ENCODE measurements around the gene OR5C1. TPM values are rescaled to one million over a fixed set of nuclear protein-coding genes. Genes with fewer than 3 reads are reported as not detected.

OR5C1 gene
- total RNA-seq, 1 experiment from 2014 or later = not detected

GRCh38 chr9:122807271-122807900 lies 18.7 kb downstream of the OR5C1 start:
- H2AFZ ChIP-seq (ENCODE audit: low read length) = no peak overlapping the region
- H3K14ac ChIP-seq (ENCODE audit: insufficient read depth, low read length) = no peak overlapping the region
- H3K27me3 ChIP-seq (ENCODE audit: insufficient read depth, low read length) = no peaks in the 10 kb centered on the region
- no CpG with 5 or more reads among the region's 1 CpG for WGBS (ENCODE audit: extremely low coverage, insufficient read length, low lambda C conversion rate)
- H4K5ac ChIP-seq (ENCODE audit: insufficient read length, low read depth, low read length) = no peak overlapping the region
- no peak overlapping the region for H2BK12ac ChIP-seq (ENCODE audit: insufficient read length, low read depth, low read length)
- H3K4me1 ChIP-seq (ENCODE audit: insufficient read depth, low read length) = no peaks in the 10 kb centered on the region; the same call in 1 of the 2 replicates
- H2BK15ac ChIP-seq (ENCODE audit: low read depth, low read length) = no peak overlapping the region
- no peak overlapping the region for H2BK5ac ChIP-seq (ENCODE audit: insufficient read length, low read length)
- no peak overlapping the region for H3K4me2 ChIP-seq (ENCODE audit: insufficient read depth, insufficient read length, low read length)
- H3K27ac Mint-ChIP-seq = no peak overlapping the region
- no peak overlapping the region for H3K27ac ChIP-seq (ENCODE audit: insufficient read length, low read depth, low read length)
- H4K91ac ChIP-seq (ENCODE audit: insufficient read length, low read depth, low read length) = no peak overlapping the region
- H3K9ac ChIP-seq (ENCODE audit: extremely low read depth, insufficient read length, low read length) = no peak overlapping the region
- no peak overlapping the region for H4K8ac ChIP-seq (replicated peaks; ENCODE audit: insufficient read length, low read depth, low read length)
- TF ChIP-seq, protein P1, sequence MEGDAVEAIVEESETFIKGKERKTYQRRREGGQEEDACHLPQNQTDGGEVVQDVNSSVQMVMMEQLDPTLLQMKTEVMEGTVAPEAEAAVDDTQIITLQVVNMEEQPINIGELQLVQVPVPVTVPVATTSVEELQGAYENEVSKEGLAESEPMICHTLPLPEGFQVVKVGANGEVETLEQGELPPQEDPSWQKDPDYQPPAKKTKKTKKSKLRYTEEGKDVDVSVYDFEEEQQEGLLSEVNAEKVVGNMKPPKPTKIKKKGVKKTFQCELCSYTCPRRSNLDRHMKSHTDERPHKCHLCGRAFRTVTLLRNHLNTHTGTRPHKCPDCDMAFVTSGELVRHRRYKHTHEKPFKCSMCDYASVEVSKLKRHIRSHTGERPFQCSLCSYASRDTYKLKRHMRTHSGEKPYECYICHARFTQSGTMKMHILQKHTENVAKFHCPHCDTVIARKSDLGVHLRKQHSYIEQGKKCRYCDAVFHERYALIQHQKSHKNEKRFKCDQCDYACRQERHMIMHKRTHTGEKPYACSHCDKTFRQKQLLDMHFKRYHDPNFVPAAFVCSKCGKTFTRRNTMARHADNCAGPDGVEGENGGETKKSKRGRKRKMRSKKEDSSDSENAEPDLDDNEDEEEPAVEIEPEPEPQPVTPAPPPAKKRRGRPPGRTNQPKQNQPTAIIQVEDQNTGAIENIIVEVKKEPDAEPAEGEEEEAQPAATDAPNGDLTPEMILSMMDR (conservative IDR thresholded peaks at IDR 0.05) = no peak
- no peak overlapping the region for H3K4ac ChIP-seq (ENCODE audit: low read depth, low read length)
- peaks cover 3 to 14% (median 12%) of the 10 kb centered on the region in 3 experiments; a peak in 6 of 7 replicates for H3K36me3 Mint-ChIP-seq (ENCODE audit: insufficient read depth in 1 of 3, low read depth in 3 of 3)
- H3K56ac ChIP-seq (ENCODE audit: insufficient read length, low read depth, low read length) = no peak overlapping the region
- no peaks in the 10 kb centered on the region for H3K79me1 ChIP-seq (ENCODE audit: insufficient read depth, low read depth, low read length, poor library complexity, severe bottlenecking)
- H3K27me3 Mint-ChIP-seq (ENCODE audit: low read depth) = no peaks in the 10 kb centered on the region; the same call in 1 of the 2 replicates
- H3K9me3 ChIP-seq (ENCODE audit: control insufficient read depth, low read depth, low read length) = peaks cover 7% of the 10 kb centered on the region
- no peak overlapping the region for H3K18ac ChIP-seq (ENCODE audit: insufficient read length, low read depth, low read length)
- H3T11ph ChIP-seq (ENCODE audit: low read length) = no peak overlapping the region
- H2BK20ac ChIP-seq (ENCODE audit: low read depth, low read length, poor library complexity, severe bottlenecking) = no peak overlapping the region
- H3K4me1 Mint-ChIP-seq = no peaks in the 10 kb centered on the region; a peak in 2 of 4 replicates
- DNase-seq = no peak
- H4K20me1 ChIP-seq (ENCODE audit: control insufficient read depth, insufficient read depth, insufficient read length) = peaks cover 3% of the 10 kb centered on the region
- no peaks in the 10 kb centered on the region for H3K23me2 ChIP-seq (ENCODE audit: insufficient read length, low read depth, low read length, poor library complexity, severe bottlenecking)
- peaks cover 24 to 39% of the 10 kb centered on the region in 2 experiments for H3K9me3 Mint-ChIP-seq
- no peak overlapping the region for H2AK5ac ChIP-seq (ENCODE audit: insufficient read length, low read length)
- H3K23ac ChIP-seq (ENCODE audit: insufficient read length, low read depth, low read length) = no peak overlapping the region
- no peaks in the 10 kb centered on the region for H3K79me2 ChIP-seq (ENCODE audit: insufficient read depth, low read length)
- no peak overlapping the region for H2BK120ac ChIP-seq (ENCODE audit: low read depth, low read length, poor library complexity, severe bottlenecking)
- H3K4me3 Mint-ChIP-seq = no peak overlapping the region

Measured in H9 (cell line).